Ovary (tissue), 9 donors: Measurements from ENCODE around the gene MBD6. TPM values are rescaled to one million over a fixed set of nuclear protein-coding genes. Genes with fewer than 3 reads are reported as not detected.
A peak's percentile ranks its signal among the peaks of the same experiment; 100 is the strongest.

Experiments
- DNase-seq, 5 donors: peaks; one replicate each; pipeline ENCODE4 v3.0.0-alpha.2; 2019 to 2020
- H3K27ac ChIP-seq, 2 donors: fragments of 200-600 bp; one replicate each; pipeline versions ENCODE4 v1.5.1 to v1.8.0; 2019 to 2022
- H3K27me3 ChIP-seq: fragments of 200-600 bp; one replicate; pipeline ENCODE4 v1.8.0; 2022
- H3K36me3 ChIP-seq: fragments of 200-600 bp; sonication (generic); one replicate; pipeline ENCODE4 v1.5.1; 2019
- H3K4me1 ChIP-seq: one replicate; pipeline ENCODE4 v1.8.1; 2013; ENCODE audit warnings: mild to moderate bottlenecking, moderate library complexity; ENCODE audit not compliant: insufficient read depth
- H3K4me3 ChIP-seq: fragments of 200-600 bp; sonication (generic); one replicate; pipeline ENCODE4 v1.5.1; 2017
- H3K9me3 ChIP-seq, 2 donors: fragments of 200-600 bp in 1 of 2; sonication (generic) in 1 of 2; one replicate each; pipeline versions ENCODE4 v1.5.1 to v1.8.1; 2013 to 2019; ENCODE audit warnings: mild to moderate bottlenecking in 1 of 2, moderate library complexity in 1 of 2
- EP300 ChIP-seq: sonication (generic); formaldehyde crosslinking; IDR thresholded peaks from one replicate; pipeline ENCODE4 v1.6.1; 2017; ENCODE audit warnings: antibody characterized with exemption
- POLR2A ChIP-seq: fragments of 450-650 bp; IDR thresholded peaks from one replicate; pipeline ENCODE4 v1.6.1; 2017; ENCODE audit warnings: antibody characterized with exemption, mild to moderate bottlenecking, moderate library complexity
- WGBS, 3 donors: extraction: QIAGEN DNeasy Blood & Tissue Kit in 1 of 3; methylation state at CpG; one replicate each; pipeline versions ENCODE4 v1.1.5 to v1.1.7; 2013 to 2017; 5-methylcytosine and 5-hydroxymethylcytosine counted together
- intact Hi-C, 4 donors: fragments of 100-400 bp; cut with DNase I; formaldehyde crosslinking; loops; one replicate each; pipeline versions ENCODE4 v1.11.0 to v1.15.1; 2022 to 2023
- polyA plus RNA-seq, 2 donors: library from polyadenylated mRNA; stranded (reverse); fragments of 200-250 nt in 1 of 2; fragments of 350-450 nt in 1 of 2; fragmentation: Illumina TruSeq in 1 of 2; extraction: RNeasy Lipid Tissue Mini Kit (QIAGEN cat#74804) in 1 of 2; gene quantifications; one replicate each; pipeline ENCODE4 v1.2.3, GENCODE V29; 2013 to 2014
- total RNA-seq, 7 donors: library from RNA; depleted of rRNA in 2 of 7; stranded (reverse); fragments of >200 nt in 2 of 7; fragmentation: NEBNext Ultra II Directional in 3 of 7; extraction: Animal tissue kit (Norgen Biotek cat#: 25700) in 3 of 7; gene quantifications; one replicate each; pipeline versions ENCODE4 v1.1.0 to v1.2.4, GENCODE V29; 2016 to 2023
- TF ChIP-seq, protein P1 (sequence below), 3 donors: fragments of 450-650 bp in 2 of 3; fragments of 200-600 bp in 1 of 3; IDR thresholded peaks; one replicate each; pipeline versions ENCODE4 v1.5.1 to v1.8.0; 2016 to 2022; ENCODE audit warnings: antibody characterized with exemption in 3 of 3, mild to moderate bottlenecking in 1 of 3
- donor health status: DM: no; HTN: no; CAD: no; lungs with moderate emphysema.
- donor health status: DM: no; HTN: no; CAD: no.
- donor health status: Bipolar disorder and iron deficiency.
- donor health status: DM: yes; HTN: yes; CAD: no.
- donor health status: DM: no; HTN: no; CAD: no.
- donor health status: DM: yes; HTN: yes; CAD: no.

MBD6 gene
- total and polyA plus RNA-seq, 9 donors = 18.1 to 122 (median 73.8) TPM

- peak; percentile 99 to 100 (median 100) for DNase-seq
- intact Hi-C loops = loop anchor here in 1 of 4 donors (5.0 kb wide), 1 partner anchor 92 kb away; the partner anchor contains the start of gene ARHGEF25
- H3K27ac ChIP-seq = peak within 1 kb of the TSS; percentile 96 to 98
- no peaks in the 10 kb centered on the region for H3K9me3 ChIP-seq
- no peaks in the 10 kb centered on the region for H3K36me3 ChIP-seq
- peak within 1 kb of the TSS; percentile 85 for H3K4me3 ChIP-seq
- no peaks in the 10 kb centered on the region for H3K27me3 ChIP-seq
- TF ChIP-seq POLR2A (peak; percentile 99), EP300 (peak; percentile 72)
- TF ChIP-seq, protein P1, sequence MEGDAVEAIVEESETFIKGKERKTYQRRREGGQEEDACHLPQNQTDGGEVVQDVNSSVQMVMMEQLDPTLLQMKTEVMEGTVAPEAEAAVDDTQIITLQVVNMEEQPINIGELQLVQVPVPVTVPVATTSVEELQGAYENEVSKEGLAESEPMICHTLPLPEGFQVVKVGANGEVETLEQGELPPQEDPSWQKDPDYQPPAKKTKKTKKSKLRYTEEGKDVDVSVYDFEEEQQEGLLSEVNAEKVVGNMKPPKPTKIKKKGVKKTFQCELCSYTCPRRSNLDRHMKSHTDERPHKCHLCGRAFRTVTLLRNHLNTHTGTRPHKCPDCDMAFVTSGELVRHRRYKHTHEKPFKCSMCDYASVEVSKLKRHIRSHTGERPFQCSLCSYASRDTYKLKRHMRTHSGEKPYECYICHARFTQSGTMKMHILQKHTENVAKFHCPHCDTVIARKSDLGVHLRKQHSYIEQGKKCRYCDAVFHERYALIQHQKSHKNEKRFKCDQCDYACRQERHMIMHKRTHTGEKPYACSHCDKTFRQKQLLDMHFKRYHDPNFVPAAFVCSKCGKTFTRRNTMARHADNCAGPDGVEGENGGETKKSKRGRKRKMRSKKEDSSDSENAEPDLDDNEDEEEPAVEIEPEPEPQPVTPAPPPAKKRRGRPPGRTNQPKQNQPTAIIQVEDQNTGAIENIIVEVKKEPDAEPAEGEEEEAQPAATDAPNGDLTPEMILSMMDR (IDR thresholded peaks at IDR 0.05) = peak in 1 of 3 donors; percentile 27
- 0 to 1% (median 0%) methylated on average over 51 to 52 of the region's 52 CpGs for WGBS, 3 donors
- H3K4me1 ChIP-seq = peaks cover 16% of the 10 kb centered on the region
Measured at GRCh38 chr12:57520053-57520818, 2.4 kb upstream of the MBD6 start, which contains the start of gene DDIT3. Gene DDIT3, minus strand, starts transcription at chr12:57520514. Its CDS starts 3,108 bp downstream, at chr12:57517406.

DNA sequence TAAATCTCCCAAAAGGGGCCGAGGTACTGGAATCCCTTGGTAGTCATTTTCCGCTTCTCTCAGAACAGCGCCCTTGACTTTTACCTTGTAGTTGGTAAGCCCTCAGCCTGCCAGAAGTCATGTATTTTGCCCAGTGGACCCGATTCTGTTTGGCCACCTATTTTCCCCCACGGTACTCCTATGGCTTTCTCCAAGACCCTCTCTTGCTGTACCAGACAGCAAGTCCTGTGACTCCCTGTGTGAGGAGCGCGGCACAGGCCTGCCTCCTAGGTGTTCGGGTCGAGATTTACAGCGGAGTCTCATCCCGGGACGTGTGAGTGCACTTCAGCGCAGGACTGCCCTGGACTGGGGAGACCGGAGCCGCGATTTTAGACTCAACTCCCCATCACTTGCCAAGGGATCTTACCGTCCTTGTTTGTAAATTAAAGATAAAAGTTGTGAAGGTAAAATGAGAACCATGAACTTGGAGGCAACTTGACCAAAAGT, 1.1 kb upstream of the MBD6 start:
- 25 to 29% (median 26%) methylated on average over 17 of the region's 17 CpGs for WGBS, 3 donors
- peaks cover 16% of the 10 kb centered on the region for H3K4me1 ChIP-seq
- TF ChIP-seq POLR2A = peak; percentile 11
- TF ChIP-seq EP300 = no peak
- TF ChIP-seq, protein P1 (IDR thresholded peaks at IDR 0.05) = peak in 1 of 3 donors; percentile 1
- peak; percentile 65 to 74 (median 71) for DNase-seq
- peak overlapping the region; percentile 96 to 98 for H3K27ac ChIP-seq
- intact Hi-C loops = loop anchor here in 1 of 4 donors (5.0 kb wide), 1 partner anchor 91 kb away; the partner anchor contains the start of gene ARHGEF25
- no peaks in the 10 kb centered on the region for H3K36me3 ChIP-seq
- no peaks in the 10 kb centered on the region for H3K9me3 ChIP-seq
- peak overlapping the region; percentile 72 for H3K4me3 ChIP-seq
- no peaks in the 10 kb centered on the region for H3K27me3 ChIP-seq

GRCh38 chr12:57522887-57523705, 472 bp downstream of the MBD6 start:
- peaks cover 16% of the 10 kb centered on the region for H3K4me1 ChIP-seq
- peak; percentile 72 to 79 (median 77) for DNase-seq

More at GRCh38 chr12:57522887-57523705, 472 bp downstream of the MBD6 start:
- TF ChIP-seq EP300 = no peak
- peak; percentile 33 for TF ChIP-seq POLR2A
- TF ChIP-seq, protein P1 (IDR thresholded peaks at IDR 0.05) = no peak
- intact Hi-C loops = loop anchor here in 1 of 4 donors (5.0 kb wide), 1 partner anchor 89 kb away; the partner anchor contains the start of gene ARHGEF25
- Histone ChIP-seq H3K27me3 (no peaks in the 10 kb centered on the region), H3K36me3 (no peaks in the 10 kb centered on the region), H3K4me3 (peak overlapping the region; percentile 72), H3K9me3 (no peaks in the 10 kb centered on the region), H3K27ac (peak overlapping the region; percentile 96 to 98)
- 0 to 1% (median 0%) methylated on average over 23 to 38 of the region's 38 CpGs for WGBS, 3 donors
